Panc1 (cell line): ENCODE measurements around the gene MRPL24. TPM values are rescaled to one million over a fixed set of nuclear protein-coding genes. Genes with fewer than 3 reads are reported as not detected.
A peak's percentile ranks its signal among the peaks of the same experiment; 100 is the strongest.

ENCODE experiments used
- ATAC-seq: fragments of 200-7000 bp; cut with Tn5 transposase; 2 replicates; pipeline ENCODE4 v1.9.1; 2020; ENCODE audit warnings: mild to moderate bottlenecking, moderate library complexity
- BruUV-seq: library from RNA; stranded (reverse); fragments of 400-500 nt; replicated peaks from 2 replicates; lab custom pipeline; 2021; lab: Mats Ljungman, UMichigan
- CTCF ChIA-PET: fragments of 300-600 bp; sonication (Branson Sonifier 250); formaldehyde crosslinking; loops from one replicate; lab custom pipeline; 2022; ENCODE audit warnings: antibody characterized with exemption; lab: Charles Lee
- POLR2A ChIA-PET: fragments of 300-600 bp; sonication (Branson Sonifier 250); formaldehyde crosslinking; loops from one replicate; lab custom pipeline; 2022; ENCODE audit warnings: antibody characterized with exemption; lab: Charles Lee
- DNase-seq: peaks from one replicate; pipeline ENCODE4 v3.0.0-alpha.2; 2010; ENCODE audit warnings: low read depth, low spot score
- H3K27ac ChIP-seq: 2 replicates; pipeline ENCODE4 v1.5.1; 2011; ENCODE audit warnings: mild to moderate bottlenecking, low read length, inconsistent platforms
- H3K27me3 ChIP-seq: fragments of 200-500 bp; sonication (Bioruptor generic); 2 replicates; pipeline ENCODE4 v1.6.0; 2014; ENCODE audit warnings: low read length, inconsistent platforms; ENCODE audit not compliant: control insufficient read depth, insufficient read depth
- H3K36me3 ChIP-seq: fragments of 200-500 bp; sonication (Bioruptor generic); 2 replicates; pipeline ENCODE4 v1.5.1; 2014; ENCODE audit warnings: inconsistent platforms, mild to moderate bottlenecking, low read length, moderate library complexity; ENCODE audit not compliant: control insufficient read depth, insufficient read depth
- H3K4me1 ChIP-seq: 2 replicates; pipeline ENCODE4 v1.5.1; 2011; ENCODE audit warnings: inconsistent platforms, mild to moderate bottlenecking, low read length, moderate library complexity; ENCODE audit not compliant: control insufficient read depth, insufficient read depth
- H3K4me3 ChIP-seq, 2 experiments: 2 replicates each; pipeline ENCODE4 v1.5.1; 2011 to 2012; ENCODE audit warnings: low read depth in 2 of 2, low read length in 2 of 2, mild to moderate bottlenecking in 2 of 2, inconsistent platforms in 1 of 2, moderate library complexity in 1 of 2
- H3K9me3 ChIP-seq: fragments of 200-500 bp; sonication (Bioruptor generic); 2 replicates; pipeline ENCODE4 v1.5.1; 2014; ENCODE audit warnings: low read depth, mild to moderate bottlenecking, inconsistent platforms, low read length, moderate library complexity; ENCODE audit not compliant: control insufficient read depth, insufficient read depth
- POLR2AphosphoS5 ChIP-seq: IDR thresholded peaks from 2 replicates; pipeline ENCODE4 v1.6.1; 2012; ENCODE audit warnings: mild to moderate bottlenecking, low read depth, low read length, moderate library complexity
- SIN3A ChIP-seq: IDR thresholded peaks from 2 replicates; pipeline ENCODE4 v1.6.1; 2012; ENCODE audit warnings: low read depth, mild to moderate bottlenecking, low read length, moderate library complexity, borderline replicate concordance; ENCODE audit not compliant: insufficient read depth
- TCF7L2 ChIP-seq: IDR thresholded peaks from 2 replicates; pipeline ENCODE4 v1.6.1; 2011; ENCODE audit warnings: mild to moderate bottlenecking, low read depth, low read length, inconsistent platforms
- in situ Hi-C: cut with HindIII; loops from 2 replicates; pipeline ENCODE4 v1.10.0; 2016; ENCODE audit warnings: low sequenced_read_pairs, low pct_unique_long_range_greater_than_20kb
- intact Hi-C: fragments of 100-400 bp; cut with micrococcal nuclease; formaldehyde crosslinking; loops from one replicate; pipeline ENCODE4 v1.10.0; 2022; ENCODE audit not compliant: unreplicated experiment
- total RNA-seq: library from RNA; stranded (reverse); gene quantifications from one replicate; pipeline ENCODE4 v1.2.1, GENCODE V29; 2021; ENCODE audit not compliant: unreplicated experiment
- TF ChIP-seq, protein P1 (sequence below): fragments of 450-650 bp; IDR thresholded peaks from 2 replicates; pipeline ENCODE4 v1.5.1; 2017; ENCODE audit warnings: mild to moderate bottlenecking
- TF ChIP-seq, protein P2 (sequence below), 2 experiments: IDR thresholded peaks; 2 replicates each; pipeline ENCODE4 v1.6.1; 2011 to 2012; ENCODE audit warnings: low read depth in 2 of 2, control low read depth in 1 of 2, low read length in 1 of 2, mild to moderate bottlenecking in 1 of 2, moderate library complexity in 1 of 2; ENCODE audit not compliant: insufficient read depth in 1 of 2

Gene MRPL24
- total RNA-seq, 1 experiment from 2014 or later, result 80.4 TPM

DNA sequence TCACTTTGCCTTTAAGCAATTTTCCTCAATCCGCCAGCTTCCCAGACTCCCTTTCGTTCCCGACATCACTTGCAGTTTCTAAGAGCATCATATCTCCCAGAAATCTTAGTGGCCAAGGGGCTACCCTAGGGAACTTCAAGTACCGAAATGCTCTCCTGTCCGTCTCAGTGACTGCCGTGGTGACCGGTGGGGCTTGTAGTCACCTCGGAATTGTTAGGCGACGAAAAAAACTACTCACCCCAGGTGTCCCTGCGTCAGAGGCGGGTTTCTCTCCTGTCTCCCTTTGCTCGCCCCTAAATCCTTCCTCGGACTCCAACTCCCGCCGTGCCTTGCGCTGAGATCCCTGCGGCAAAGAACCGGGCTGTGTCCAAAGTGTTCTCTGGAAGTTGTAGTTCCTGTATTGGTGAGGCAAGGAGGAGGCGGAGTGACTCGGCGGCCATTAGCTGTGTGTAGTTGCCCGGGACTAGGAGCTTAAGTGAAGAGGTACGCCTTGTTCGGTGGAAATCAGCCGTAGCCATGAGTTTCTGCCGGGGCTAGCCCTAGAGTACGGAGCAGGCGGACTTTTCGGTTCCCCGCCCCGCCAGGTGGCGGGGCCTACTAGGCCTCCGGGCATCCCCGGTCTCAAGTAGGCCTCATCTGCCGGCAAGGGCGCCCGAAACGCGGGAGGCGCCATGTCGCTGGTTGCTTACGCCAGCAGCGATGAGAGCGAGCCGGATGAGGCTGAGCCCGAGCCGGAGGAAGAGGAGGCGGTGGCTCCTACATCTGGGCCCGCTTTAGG, 26.4 kb upstream of the MRPL24 start, which contains the start of gene PRCC:
Gene PRCC, plus strand, starts transcription at position 435 of the 778 bp plus-strand sequence. Its CDS starts 237 bp downstream, at position 672.
- Histone ChIP-seq H3K27ac (peak within 1 kb of the TSS; percentile 99), H3K27me3 (no peaks in the 10 kb centered on the region), H3K4me1 (peaks cover 23% of the 10 kb centered on the region), H3K9me3 (no peaks in the 10 kb centered on the region), H3K4me3 (peak within 1 kb of the TSS; percentile 98 to 99), H3K36me3 (peaks cover 10% of the 10 kb centered on the region)
- in situ Hi-C loops (no loop called here), intact Hi-C loops (no loop called here)
- BruUV-seq, result TSS peak; percentile 74
- ATAC-seq (peak; percentile 97), DNase-seq (peak; percentile 100)
- TF ChIP-seq SIN3A, result peak; percentile 88; the same call in 1 of the 2 replicates
- TF ChIP-seq, protein P1, sequence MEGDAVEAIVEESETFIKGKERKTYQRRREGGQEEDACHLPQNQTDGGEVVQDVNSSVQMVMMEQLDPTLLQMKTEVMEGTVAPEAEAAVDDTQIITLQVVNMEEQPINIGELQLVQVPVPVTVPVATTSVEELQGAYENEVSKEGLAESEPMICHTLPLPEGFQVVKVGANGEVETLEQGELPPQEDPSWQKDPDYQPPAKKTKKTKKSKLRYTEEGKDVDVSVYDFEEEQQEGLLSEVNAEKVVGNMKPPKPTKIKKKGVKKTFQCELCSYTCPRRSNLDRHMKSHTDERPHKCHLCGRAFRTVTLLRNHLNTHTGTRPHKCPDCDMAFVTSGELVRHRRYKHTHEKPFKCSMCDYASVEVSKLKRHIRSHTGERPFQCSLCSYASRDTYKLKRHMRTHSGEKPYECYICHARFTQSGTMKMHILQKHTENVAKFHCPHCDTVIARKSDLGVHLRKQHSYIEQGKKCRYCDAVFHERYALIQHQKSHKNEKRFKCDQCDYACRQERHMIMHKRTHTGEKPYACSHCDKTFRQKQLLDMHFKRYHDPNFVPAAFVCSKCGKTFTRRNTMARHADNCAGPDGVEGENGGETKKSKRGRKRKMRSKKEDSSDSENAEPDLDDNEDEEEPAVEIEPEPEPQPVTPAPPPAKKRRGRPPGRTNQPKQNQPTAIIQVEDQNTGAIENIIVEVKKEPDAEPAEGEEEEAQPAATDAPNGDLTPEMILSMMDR, result no peak
- TF ChIP-seq TCF7L2, result no peak
- peak; percentile 51 for TF ChIP-seq POLR2AphosphoS5
- TF ChIP-seq, protein P2, sequence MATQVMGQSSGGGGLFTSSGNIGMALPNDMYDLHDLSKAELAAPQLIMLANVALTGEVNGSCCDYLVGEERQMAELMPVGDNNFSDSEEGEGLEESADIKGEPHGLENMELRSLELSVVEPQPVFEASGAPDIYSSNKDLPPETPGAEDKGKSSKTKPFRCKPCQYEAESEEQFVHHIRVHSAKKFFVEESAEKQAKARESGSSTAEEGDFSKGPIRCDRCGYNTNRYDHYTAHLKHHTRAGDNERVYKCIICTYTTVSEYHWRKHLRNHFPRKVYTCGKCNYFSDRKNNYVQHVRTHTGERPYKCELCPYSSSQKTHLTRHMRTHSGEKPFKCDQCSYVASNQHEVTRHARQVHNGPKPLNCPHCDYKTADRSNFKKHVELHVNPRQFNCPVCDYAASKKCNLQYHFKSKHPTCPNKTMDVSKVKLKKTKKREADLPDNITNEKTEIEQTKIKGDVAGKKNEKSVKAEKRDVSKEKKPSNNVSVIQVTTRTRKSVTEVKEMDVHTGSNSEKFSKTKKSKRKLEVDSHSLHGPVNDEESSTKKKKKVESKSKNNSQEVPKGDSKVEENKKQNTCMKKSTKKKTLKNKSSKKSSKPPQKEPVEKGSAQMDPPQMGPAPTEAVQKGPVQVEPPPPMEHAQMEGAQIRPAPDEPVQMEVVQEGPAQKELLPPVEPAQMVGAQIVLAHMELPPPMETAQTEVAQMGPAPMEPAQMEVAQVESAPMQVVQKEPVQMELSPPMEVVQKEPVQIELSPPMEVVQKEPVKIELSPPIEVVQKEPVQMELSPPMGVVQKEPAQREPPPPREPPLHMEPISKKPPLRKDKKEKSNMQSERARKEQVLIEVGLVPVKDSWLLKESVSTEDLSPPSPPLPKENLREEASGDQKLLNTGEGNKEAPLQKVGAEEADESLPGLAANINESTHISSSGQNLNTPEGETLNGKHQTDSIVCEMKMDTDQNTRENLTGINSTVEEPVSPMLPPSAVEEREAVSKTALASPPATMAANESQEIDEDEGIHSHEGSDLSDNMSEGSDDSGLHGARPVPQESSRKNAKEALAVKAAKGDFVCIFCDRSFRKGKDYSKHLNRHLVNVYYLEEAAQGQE (IDR thresholded peaks at IDR 0.05; ENCODE audit: insufficient read depth in 1 of 2, low read depth in 2 of 2, low read length in 1 of 2), result no peak
- ChIA-PET POLR2A (interaction anchor here (0.5 to 1.0 kb wide), 6 partner anchors 9 to 101 kb away, joined by 3 to 6 read pairs (median 3); partner anchors contain the start of gene MRPL24), CTCF (interaction anchor here (1.0 kb wide), 1 partner anchor 122 kb away, joined by 3 read pairs; no protein-coding TSS in a partner anchor)

DNA sequence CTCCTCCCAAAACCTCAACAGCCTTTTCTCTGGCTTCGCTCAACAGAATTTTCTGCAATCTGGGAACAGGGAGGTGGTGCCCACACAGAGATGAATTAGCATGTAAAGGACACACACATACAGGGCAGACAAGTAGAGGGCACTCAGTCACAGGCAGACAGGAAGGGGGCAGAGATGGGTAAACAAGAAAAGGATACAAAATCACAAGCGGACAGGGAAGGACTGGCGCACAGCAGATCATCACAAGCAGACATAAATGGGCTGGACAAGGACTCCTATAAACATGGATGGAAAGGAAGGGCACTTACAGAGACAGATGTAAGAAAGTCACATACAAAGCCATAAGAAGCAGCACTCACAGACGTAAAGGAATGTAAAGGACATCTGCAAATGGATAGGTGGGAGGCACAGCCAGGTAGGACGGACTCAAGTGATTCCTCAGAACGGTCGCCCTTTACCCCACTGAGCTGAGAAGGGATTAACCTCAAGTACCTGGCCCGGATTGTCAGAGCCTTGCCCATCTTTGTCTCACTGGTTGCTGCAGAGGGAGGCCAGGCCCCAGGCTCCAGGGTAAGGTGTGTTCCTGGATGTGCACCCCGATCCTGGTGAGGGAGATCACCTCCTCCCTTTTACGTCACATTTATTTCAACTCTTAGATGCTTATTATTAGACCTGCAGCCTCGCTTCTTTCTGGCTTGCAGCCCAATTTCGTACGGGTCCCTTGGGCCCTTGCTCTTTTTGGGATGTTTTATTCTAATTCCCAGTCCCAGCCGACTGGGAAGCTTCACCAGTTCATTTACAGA, 25.6 kb upstream of the MRPL24 start:
- DNase-seq, result no peak
- H3K27ac ChIP-seq, result peak overlapping the region; percentile 99
- peaks cover 10% of the 10 kb centered on the region for H3K36me3 ChIP-seq
- H3K4me1 ChIP-seq, result peaks cover 22% of the 10 kb centered on the region
- TSS peak; percentile 89 for BruUV-seq
- intact Hi-C loops, result no loop called here
- in situ Hi-C loops, result no loop called here
- POLR2A ChIA-PET, result interaction anchor here (0.5 to 1.0 kb wide), 6 partner anchors 10 to 100 kb away, joined by 3 to 6 read pairs (median 3); partner anchors contain the start of gene MRPL24
- no peak for TF ChIP-seq TCF7L2
- TF ChIP-seq, protein P1, result no peak
- TF ChIP-seq SIN3A, result no peak
- TF ChIP-seq, protein P2 (IDR thresholded peaks at IDR 0.05; ENCODE audit: insufficient read depth in 1 of 2, low read depth in 2 of 2, low read length in 1 of 2), result no peak
- no peak for TF ChIP-seq POLR2AphosphoS5
- CTCF ChIA-PET, result interaction anchor here (1.0 kb wide), 1 partner anchor 123 kb away, joined by 3 read pairs; no protein-coding TSS in a partner anchor
- peak; percentile 11; the same call in 1 of the 2 replicates for ATAC-seq
- no peaks in the 10 kb centered on the region for H3K9me3 ChIP-seq
- H3K27me3 ChIP-seq, result no peaks in the 10 kb centered on the region
- H3K4me3 ChIP-seq, result peak overlapping the region; percentile 84 to 99
